HepG2 (cell line): ENCODE results near the gene NKIRAS1. TPM values are rescaled to one million over a fixed set of nuclear protein-coding genes. Genes with fewer than 3 reads are reported as not detected.

Source experiments
- polyA plus RNA-seq, 8 experiments: library from polyadenylated mRNA; depleted of rRNA in 3 of 8; stranded (reverse) in 7 of 8; unstranded in 1 of 8; fragments of >200 nt; fragmentation: Illumina TruSeq in 4 of 8; extraction: Trizol in 4 of 8; gene quantifications; 2 replicates each; pipeline versions ENCODE4 v1.2.1 to v1.2.3, GENCODE V29; 2011 to 2016; ENCODE audit warnings: low read depth in 4 of 8, missing spikeins in 1 of 8, mixed read lengths in 1 of 8; ENCODE audit not compliant: insufficient read depth in 1 of 8
- total RNA-seq, 5 experiments: library from RNA; depleted of rRNA; stranded (reverse); fragments of >200 nt; fragmentation: Illumina TruSeq; extraction: Trizol; gene quantifications; 2 replicates each; pipeline ENCODE4 v1.2.3, GENCODE V29; 2016; ENCODE audit warnings: low read depth in 1 of 5

NKIRAS1 gene
- total and polyA plus RNA-seq, 2 of the 13 experiments (the other 11 are each of a cell fraction or from before 2014, with no cell fraction given), result 4.3 to 8.0 TPM

Other genes starting within 250 kb of the NKIRAS1 start
- 61.8 and 82.6 TPM in 2 replicates for gene UBE2E1, start 111.0 kb downstream of the NKIRAS1 start, total RNA-seq (2016; rRNA removed; fragmentation: Illumina TruSeq; extraction: Trizol)
- gene UBE2E1, start 111.0 kb downstream of the NKIRAS1 start, polyA plus RNA-seq (2011; rRNA removed), result 55.4 and 56.2 TPM in 2 replicates
- gene RPL15, start 142 bp upstream of the NKIRAS1 start, total RNA-seq (2016; rRNA removed; fragmentation: Illumina TruSeq; extraction: Trizol), result 1,297 and 1,763 TPM in 2 replicates
- 3,693 and 3,955 TPM in 2 replicates for gene RPL15, start 142 bp upstream of the NKIRAS1 start, polyA plus RNA-seq (2011; rRNA removed)
- 8.1 and 14.3 TPM in 2 replicates for gene NR1D2, start 28.3 kb upstream of the NKIRAS1 start, total RNA-seq (2016; rRNA removed; fragmentation: Illumina TruSeq; extraction: Trizol)
- 5.3 TPM in 2 replicates for gene NR1D2, start 28.3 kb upstream of the NKIRAS1 start, polyA plus RNA-seq (2011; rRNA removed)